GM18858 (cell line): Measurements from ENCODE around the gene ALDH9A1.
"Not testable (repeated sequence)": the region's sequence is repeated elsewhere in the genome, so short reads cannot be mapped to it uniquely, and the experiment has no call there.

Experiments used
- ATAC-seq: cut with Tn5 transposase; IDR thresholded peaks from one replicate; pipeline ENCODE4 v1.9.1; 2021; ENCODE audit not compliant: unreplicated experiment

Gene ALDH9A1

DNA sequence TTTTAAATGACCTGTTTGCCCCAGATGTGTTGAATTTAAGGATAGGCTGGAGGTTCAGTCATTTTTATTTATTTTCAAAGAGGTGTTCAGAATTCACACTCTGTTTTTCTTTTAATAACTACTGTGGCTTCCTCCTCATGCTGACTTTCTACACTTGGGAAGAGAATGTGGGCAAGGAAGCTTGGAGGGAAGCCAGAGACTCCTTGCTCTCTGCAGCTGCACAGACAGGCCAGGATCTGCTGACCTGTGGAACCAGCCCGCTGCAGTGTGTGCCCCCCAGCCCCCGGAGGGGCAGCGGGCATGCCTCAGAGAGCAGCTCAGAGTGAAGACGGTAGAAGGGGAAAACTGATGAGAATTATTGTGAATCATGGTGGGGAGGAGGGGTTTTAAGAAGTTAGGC is 50.4 kb downstream of the ALDH9A1 start:
- ATAC-seq: no peak

- ATAC-seq: no peak
Observed at GRCh38 chr1:165647517-165647916, 50.8 kb downstream of the ALDH9A1 start.

DNA sequence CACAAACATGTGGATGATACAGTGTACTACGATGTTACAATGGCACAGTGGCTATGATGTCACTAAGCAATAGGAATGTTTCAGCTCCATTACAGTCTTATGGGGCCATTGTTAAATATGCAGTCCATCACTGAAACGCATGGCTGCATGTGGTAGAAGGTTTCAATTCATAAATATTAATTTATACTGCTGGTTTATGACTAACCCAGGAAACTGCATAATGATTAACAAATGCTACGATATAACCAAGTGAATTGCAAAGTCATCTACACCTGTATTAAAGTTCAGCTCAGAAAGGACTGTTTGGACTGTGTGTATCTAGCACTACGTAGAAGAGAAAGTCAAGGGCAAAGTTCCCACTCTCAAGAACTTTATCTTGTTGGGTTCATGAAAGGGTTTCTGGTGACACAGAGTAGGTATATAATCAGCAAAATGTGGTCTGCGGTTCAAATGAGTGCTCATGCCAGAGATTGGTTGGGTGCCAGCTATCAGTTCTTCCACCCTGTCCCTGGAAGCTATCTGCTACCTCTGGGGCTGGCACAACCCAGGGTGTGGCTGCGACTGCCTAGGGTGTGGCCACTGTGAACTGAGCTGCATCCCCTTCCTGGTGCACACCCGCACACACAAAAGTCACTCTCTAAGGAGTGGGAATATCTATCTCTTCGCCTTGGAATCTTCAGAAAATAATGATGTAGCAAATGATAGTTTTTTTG is 52.6 kb downstream of the ALDH9A1 start:
- ATAC-seq: no peak

- no peak for ATAC-seq
Observed at GRCh38 chr1:165644064-165644735, 54.2 kb downstream of the ALDH9A1 start.

- ATAC-seq: no peak
Observed at GRCh38 chr1:165641231-165641987, 57.0 kb downstream of the ALDH9A1 start.

GRCh38 chr1:165639821-165640623 is 58.3 kb downstream of the ALDH9A1 start:
- ATAC-seq: no peak

DNA sequence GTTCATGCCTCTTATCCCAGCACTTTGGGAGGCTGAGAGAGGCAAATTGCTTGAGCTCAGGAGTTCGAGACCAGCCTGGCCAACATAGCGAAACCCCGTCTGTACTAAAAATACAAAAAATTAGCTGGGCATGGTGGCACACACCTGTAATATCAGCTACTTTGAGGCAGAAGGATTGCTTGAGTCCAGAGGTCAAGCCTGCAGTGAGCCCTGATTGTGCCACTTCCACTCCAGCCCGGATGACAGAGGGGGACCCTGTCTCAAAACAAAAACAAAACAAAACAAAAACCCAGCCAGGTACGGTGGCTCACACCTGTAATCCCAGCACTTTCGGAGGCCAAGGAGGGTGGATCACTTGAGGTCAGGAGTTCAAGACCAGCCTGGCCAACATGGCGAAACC is 60.2 kb downstream of the ALDH9A1 start:
- not testable (repeated sequence) for ATAC-seq

DNA sequence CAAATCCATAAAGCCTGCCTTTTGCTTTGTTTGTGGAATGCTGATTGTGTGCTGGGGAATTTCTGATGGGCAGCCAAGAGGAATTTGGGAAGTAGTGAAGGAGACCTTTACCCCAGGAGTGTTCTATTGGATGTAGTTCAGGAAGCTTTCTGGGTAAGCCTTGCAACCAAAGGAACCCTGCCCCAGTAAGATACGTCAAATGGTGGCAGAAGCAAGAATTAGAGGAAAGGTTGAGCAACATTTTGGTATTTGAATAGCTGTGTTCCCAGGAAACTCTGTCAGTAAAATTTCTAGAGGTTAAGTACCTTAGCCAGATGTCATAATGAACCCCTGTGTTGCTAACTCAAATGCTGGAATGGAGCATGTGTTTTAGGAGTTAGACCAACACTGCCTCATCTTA is 60.9 kb downstream of the ALDH9A1 start:
- no peak for ATAC-seq

GRCh38 chr1:165635823-165636222 is 62.5 kb downstream of the ALDH9A1 start:
- no peak for ATAC-seq

- ATAC-seq: peak; percentile 24
Observed at GRCh38 chr1:165635329-165635728, 63.0 kb downstream of the ALDH9A1 start.

GRCh38 chr1:165634154-165634921 is 64.0 kb downstream of the ALDH9A1 start:
- no peak for ATAC-seq

DNA sequence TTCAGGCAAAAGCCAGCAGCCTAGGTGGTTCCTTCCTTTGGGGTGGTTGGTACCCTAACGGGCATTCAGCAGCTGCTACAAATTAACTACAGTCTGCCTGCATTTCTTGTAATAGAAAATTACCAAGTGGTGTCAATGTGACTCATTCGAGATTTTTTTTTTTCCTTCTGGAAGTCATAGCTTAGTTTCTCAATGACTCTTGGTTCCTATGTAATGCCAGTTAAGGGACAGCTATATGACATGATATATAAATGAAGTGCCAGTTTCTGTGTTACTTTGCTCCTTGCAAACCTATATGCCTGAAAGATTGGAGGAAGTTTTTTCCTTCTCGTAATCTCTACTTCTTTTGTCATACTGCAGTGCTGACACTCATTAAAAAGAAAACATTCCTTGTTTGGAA is 64.7 kb downstream of the ALDH9A1 start:
- ATAC-seq: no peak

- no peak for ATAC-seq
Observed at GRCh38 chr1:165632491-165632890, 65.9 kb downstream of the ALDH9A1 start.

GRCh38 chr1:165632152-165632469 is 66.3 kb downstream of the ALDH9A1 start:
- ATAC-seq: no peak

DNA sequence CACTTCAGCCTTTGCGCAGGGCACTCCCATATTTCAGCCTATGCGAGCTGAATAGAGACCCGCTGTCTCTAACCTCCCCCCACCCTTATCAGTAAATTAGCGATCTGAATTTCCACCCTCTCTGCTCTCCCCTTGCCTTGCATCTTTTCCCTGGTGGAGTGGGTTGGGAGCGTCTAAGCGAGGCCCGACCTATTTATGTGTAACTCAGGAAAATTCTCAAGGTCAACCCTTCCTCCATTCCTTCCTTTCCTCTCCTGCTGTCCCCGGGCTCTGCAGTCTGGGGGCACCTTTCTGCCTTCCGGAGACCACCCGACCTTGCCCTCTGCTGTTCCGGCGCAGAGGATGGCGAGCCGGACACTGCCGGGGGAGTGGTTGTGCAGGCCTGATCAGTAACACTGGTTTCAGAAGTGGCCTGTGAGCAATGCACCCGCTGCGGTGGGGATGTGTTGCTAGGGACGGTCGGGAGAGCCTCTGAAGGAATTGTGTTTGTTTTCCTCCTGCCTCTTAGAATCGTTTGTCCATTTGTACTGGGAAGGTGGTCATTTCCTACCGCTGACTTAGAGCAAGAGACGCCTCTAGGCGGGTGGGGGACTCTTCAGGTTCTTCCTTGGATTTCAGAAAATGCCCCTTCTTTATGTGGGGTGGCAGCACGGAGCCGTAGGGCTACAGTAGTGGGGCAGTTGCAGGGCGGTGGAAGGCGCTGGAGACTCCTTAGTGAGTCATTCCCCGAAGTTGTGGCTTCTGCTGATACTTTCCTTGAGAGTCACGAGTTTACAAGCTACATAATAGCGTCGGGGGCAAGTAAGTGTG is 66.8 kb downstream of the ALDH9A1 start:
- ATAC-seq: peak; percentile 24

GRCh38 chr1:165630629-165631341 is 67.6 kb downstream of the ALDH9A1 start, which contains the start of gene MGST3:
Gene MGST3 (plus strand): TSS chr1:165631234. CDS start chr1:165649848, 18,614 bp downstream.
- peak; percentile 64 for ATAC-seq

DNA sequence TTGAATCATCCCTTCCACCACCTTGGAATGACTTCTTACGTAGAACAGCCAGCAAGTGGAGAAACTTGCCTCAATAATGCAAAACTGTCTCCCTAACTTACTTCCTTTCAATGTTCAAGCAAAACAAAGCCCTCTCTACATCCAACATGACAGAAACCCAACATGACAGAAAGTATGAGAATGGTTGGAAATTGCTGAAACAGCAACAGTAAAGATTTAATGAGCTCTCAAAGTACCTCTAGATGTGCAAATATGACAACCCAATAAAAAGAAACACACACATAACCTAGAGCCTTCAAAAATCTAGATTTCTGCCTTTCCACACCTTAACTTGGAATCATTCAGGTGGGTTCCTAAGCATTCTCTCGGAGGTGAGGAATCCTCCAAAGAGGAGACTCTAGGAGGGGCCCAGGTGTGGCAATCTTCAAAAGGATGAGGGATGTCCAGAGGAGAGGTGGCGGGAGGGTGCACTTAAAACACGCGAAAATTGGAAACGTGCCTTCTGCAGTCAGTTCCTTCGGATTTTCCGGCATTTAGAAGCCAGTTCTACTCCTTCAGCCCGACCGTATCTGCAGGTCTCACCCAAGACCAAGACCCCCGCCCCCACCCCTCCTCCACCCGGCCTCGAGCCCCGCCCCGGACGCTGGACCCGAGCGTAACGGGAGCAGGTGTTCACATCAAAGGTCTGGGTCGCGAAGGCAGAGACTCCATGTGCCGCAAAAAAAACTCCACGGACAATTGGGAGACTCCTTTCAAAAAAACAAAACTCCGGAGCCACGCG is 68.3 kb downstream of the ALDH9A1 start:
- ATAC-seq: no peak

DNA sequence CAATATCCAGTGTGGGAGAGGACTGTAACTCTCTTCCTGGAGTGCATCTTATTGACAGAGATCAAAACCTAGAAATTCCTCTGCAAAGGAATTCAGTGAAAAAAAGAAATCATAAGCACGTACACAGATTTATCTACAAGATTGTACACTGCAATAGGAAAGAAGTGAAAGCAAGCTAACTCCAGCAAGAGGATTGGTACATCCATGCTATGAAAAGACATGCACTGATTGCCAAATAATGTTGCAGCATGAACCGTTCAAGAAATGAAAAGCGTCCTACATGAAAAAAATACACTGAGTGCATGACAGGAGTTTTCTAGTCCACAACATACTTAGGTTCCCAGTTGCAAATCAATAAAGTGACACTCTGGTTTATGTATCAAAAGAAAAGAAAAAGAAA is 69.2 kb downstream of the ALDH9A1 start:
- ATAC-seq: no peak
